ENCODE data around the gene TMCO2.

DNA sequence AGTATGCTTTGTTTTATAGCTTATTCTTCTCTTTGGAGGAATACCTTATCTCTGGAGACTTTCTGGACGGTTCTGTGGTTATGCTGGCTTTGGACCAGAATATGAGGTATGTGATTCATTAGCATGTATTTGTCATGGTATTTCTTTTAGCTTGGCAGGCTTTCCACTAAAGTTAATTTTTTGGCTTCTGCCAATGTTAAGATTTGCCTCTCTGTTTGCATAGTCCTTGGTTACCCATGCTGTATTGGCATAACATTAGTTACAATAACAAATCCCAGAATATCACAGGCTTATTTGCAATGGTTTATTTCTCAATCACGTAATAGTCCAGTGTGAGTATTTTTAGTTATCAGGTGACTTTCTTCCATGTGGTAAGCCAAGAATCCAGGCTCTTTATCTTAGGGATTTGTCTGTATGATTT lies 20.0 kb downstream of the TMCO2 start:
- TF ChIP-seq, protein P1, sequence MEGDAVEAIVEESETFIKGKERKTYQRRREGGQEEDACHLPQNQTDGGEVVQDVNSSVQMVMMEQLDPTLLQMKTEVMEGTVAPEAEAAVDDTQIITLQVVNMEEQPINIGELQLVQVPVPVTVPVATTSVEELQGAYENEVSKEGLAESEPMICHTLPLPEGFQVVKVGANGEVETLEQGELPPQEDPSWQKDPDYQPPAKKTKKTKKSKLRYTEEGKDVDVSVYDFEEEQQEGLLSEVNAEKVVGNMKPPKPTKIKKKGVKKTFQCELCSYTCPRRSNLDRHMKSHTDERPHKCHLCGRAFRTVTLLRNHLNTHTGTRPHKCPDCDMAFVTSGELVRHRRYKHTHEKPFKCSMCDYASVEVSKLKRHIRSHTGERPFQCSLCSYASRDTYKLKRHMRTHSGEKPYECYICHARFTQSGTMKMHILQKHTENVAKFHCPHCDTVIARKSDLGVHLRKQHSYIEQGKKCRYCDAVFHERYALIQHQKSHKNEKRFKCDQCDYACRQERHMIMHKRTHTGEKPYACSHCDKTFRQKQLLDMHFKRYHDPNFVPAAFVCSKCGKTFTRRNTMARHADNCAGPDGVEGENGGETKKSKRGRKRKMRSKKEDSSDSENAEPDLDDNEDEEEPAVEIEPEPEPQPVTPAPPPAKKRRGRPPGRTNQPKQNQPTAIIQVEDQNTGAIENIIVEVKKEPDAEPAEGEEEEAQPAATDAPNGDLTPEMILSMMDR (IDR thresholded peaks at IDR 0.05; ENCODE audit: low read depth, low read length): no peak
- no peak for TF ChIP-seq POLR2A (IDR thresholded peaks at IDR 0.05; ENCODE audit: extremely low read depth, insufficient read length)
